HCT116 (cell line): ENCODE measurements around the gene IGLL1. TPM values are rescaled to one million over a fixed set of nuclear protein-coding genes. Genes with fewer than 3 reads are reported as not detected.

Experiments
- ATAC-seq: fragments of 200-7000 bp; cut with Tn5 transposase; 2 replicates; pipeline ENCODE4 v1.9.1; 2020; ENCODE audit warnings: mild to moderate bottlenecking, moderate library complexity
- BruUV-seq: library from RNA; stranded (reverse); fragments of 400-500 nt; replicated peaks from 2 replicates; lab custom pipeline; 2021; lab: Mats Ljungman, UMichigan
- CTCF ChIA-PET: fragments of 300-600 bp; sonication (Branson Sonifier 250); formaldehyde crosslinking; loops from one replicate; lab custom pipeline; 2021; ENCODE audit warnings: antibody characterized with exemption; lab: Charles Lee
- POLR2A ChIA-PET: fragments of 300-600, 350-600 bp; sonication (Branson Sonifier 250); formaldehyde crosslinking; loops from one replicate; lab custom pipeline; 2021; ENCODE audit warnings: antibody characterized with exemption; lab: Charles Lee
- RAD21 ChIA-PET, 2 experiments: fragments of 300-600 bp; sonication (Branson Sonifier 250); formaldehyde crosslinking; loops; one replicate each; lab custom pipeline; 2023; ENCODE audit warnings: low total read pairs in 2 of 2; ENCODE audit not compliant: uncharacterized antibody in 2 of 2, unreplicated experiment in 2 of 2, low non-redundant PET in 1 of 2; lab: Charles Lee
- DNase-seq: peaks from one replicate; pipeline ENCODE4 v3.0.0-alpha.2; 2010; ENCODE audit warnings: low read depth, low spot score
- H2AFZ ChIP-seq: fragments of 200-600 bp; shearing (Covaris generic), sonication (generic); 2 replicates; pipeline ENCODE4 v1.6.1; 2017; ENCODE audit warnings: low read depth, mixed run types, mixed read lengths, antibody characterized with exemption, low read length; ENCODE audit not compliant: poor library complexity, severe bottlenecking
- H3K27ac ChIP-seq: 2 replicates; pipeline ENCODE4 v1.5.1; 2012; ENCODE audit warnings: low read depth, low read length
- H3K27me3 ChIP-seq: fragments of 200-600 bp; sonication (generic); 2 replicates; pipeline ENCODE4 v1.6.1; 2016; ENCODE audit warnings: mixed run types, low read length, mixed read lengths; ENCODE audit not compliant: insufficient read depth
- H3K36me3 ChIP-seq, 2 experiments: fragments of 200-500 bp in 1 of 2; fragments of 200-600 bp in 1 of 2; sonication (Bioruptor generic) in 1 of 2; sonication (generic) in 1 of 2; 2 replicates each; pipeline versions ENCODE4 v1.5.1 to v1.6.1; 2014 to 2016; ENCODE audit warnings: low read length in 2 of 2, inconsistent platforms in 1 of 2, mixed read lengths in 1 of 2, mixed run types in 1 of 2; ENCODE audit not compliant: insufficient read depth in 2 of 2, control insufficient read depth in 1 of 2
- H3K4me1 ChIP-seq, 2 experiments: fragments of 200-600 bp in 1 of 2; sonication (generic) in 1 of 2; 2 replicates each; pipeline versions ENCODE4 v1.5.1 to v1.6.1; 2012 to 2017; ENCODE audit warnings: low read length in 2 of 2, inconsistent platforms in 1 of 2, mild to moderate bottlenecking in 1 of 2, mixed read lengths in 1 of 2, mixed run types in 1 of 2, moderate library complexity in 1 of 2; ENCODE audit not compliant: insufficient read depth in 2 of 2, control insufficient read depth in 1 of 2
- H3K4me2 ChIP-seq: fragments of 200-600 bp; sonication (generic); 2 replicates; pipeline ENCODE4 v1.6.1; 2017; ENCODE audit warnings: mixed run types, low read length, mixed read lengths
- H3K4me3 ChIP-seq, 2 experiments: fragments of 200-600 bp in 1 of 2; sonication (generic) in 1 of 2; replicated peaks in 1 of 2; 2 replicates each; pipeline ENCODE4 v1.5.1; 2011 to 2016; ENCODE audit warnings: low read length in 2 of 2, control low read depth in 1 of 2, low read depth in 1 of 2, mild to moderate bottlenecking in 1 of 2, mixed read lengths in 1 of 2, mixed run types in 1 of 2
- H3K79me2 ChIP-seq: fragments of 200-600 bp; sonication (generic); 2 replicates; pipeline ENCODE4 v1.6.1; 2017; ENCODE audit warnings: mild to moderate bottlenecking, mixed run types, low read length, moderate library complexity, mixed read lengths; ENCODE audit not compliant: insufficient read depth
- H3K9ac ChIP-seq: fragments of 200-600 bp; sonication (generic); 2 replicates; pipeline ENCODE4 v1.6.1; 2016; ENCODE audit warnings: low read length, mixed read lengths
- H3K9me2 ChIP-seq: fragments of 200-600 bp; sonication (generic), shearing (Covaris generic); 2 replicates; pipeline ENCODE4 v1.6.1; 2017; ENCODE audit warnings: mixed run types, mild to moderate bottlenecking, moderate library complexity; ENCODE audit not compliant: insufficient read depth
- H3K9me3 ChIP-seq, 2 experiments: fragments of 200-500 bp in 1 of 2; fragments of 200-600 bp in 1 of 2; sonication (Bioruptor generic) in 1 of 2; sonication (generic) in 1 of 2; 2 replicates each; pipeline ENCODE4 v1.6.1; 2014 to 2017; ENCODE audit warnings: low read length in 2 of 2, mixed read lengths in 2 of 2, inconsistent platforms in 1 of 2, low read depth in 1 of 2, mild to moderate bottlenecking in 1 of 2, mixed run types in 1 of 2, moderate library complexity in 1 of 2; ENCODE audit not compliant: control insufficient read depth in 1 of 2, insufficient read depth in 1 of 2
- H4K20me1 ChIP-seq: fragments of 200-600 bp; sonication (generic), shearing (Covaris generic); 2 replicates; pipeline ENCODE4 v1.6.1; 2017; ENCODE audit warnings: mixed run types, mild to moderate bottlenecking, moderate library complexity; ENCODE audit not compliant: insufficient read depth
- CBX3 ChIP-seq: IDR thresholded peaks from 2 replicates; pipeline ENCODE4 v1.6.1; 2012; ENCODE audit warnings: low read depth
- CEBPB ChIP-seq: IDR thresholded peaks from 2 replicates; pipeline ENCODE4 v1.6.1; 2012; ENCODE audit warnings: low read depth
- CTCF ChIP-seq, 3 experiments: fragments of 200-600 bp in 1 of 3; sonication (generic) in 1 of 3; IDR thresholded peaks in 2 of 3; conservative IDR thresholded peaks in 1 of 3; 2 replicates each; pipeline ENCODE4 v1.5.1; 2012 to 2017; ENCODE audit warnings: low read depth in 2 of 3, low read length in 2 of 3, antibody characterized with exemption in 1 of 3, borderline replicate concordance in 1 of 3, control low read depth in 1 of 3, mild to moderate bottlenecking in 1 of 3, mixed read lengths in 1 of 3, mixed run types in 1 of 3, moderate library complexity in 1 of 3; ENCODE audit not compliant: insufficient read depth in 1 of 3
- EGR1 ChIP-seq: IDR thresholded peaks from 2 replicates; pipeline ENCODE4 v1.6.1; 2012; ENCODE audit warnings: low read depth
- ELF1 ChIP-seq: IDR thresholded peaks from 2 replicates; pipeline ENCODE4 v1.6.1; 2012; ENCODE audit warnings: low read depth, borderline replicate concordance
- EZH2 ChIP-seq: fragments of 200-600 bp; sonication (generic); IDR thresholded peaks from 2 replicates; pipeline ENCODE4 v1.6.1; 2017; ENCODE audit warnings: antibody characterized with exemption, mixed run types
- EZH2phosphoT487 ChIP-seq: fragments of 200-600 bp; IDR thresholded peaks from 2 replicates; pipeline ENCODE4 v1.6.1; 2018; ENCODE audit warnings: antibody characterized with exemption, borderline replicate concordance
- FOSL1 ChIP-seq: IDR thresholded peaks from 2 replicates; pipeline ENCODE4 v1.6.1; 2012; ENCODE audit warnings: low read depth
- MAX ChIP-seq: IDR thresholded peaks from 2 replicates; pipeline ENCODE4 v1.6.1; 2012
- POLR2A ChIP-seq: IDR thresholded peaks from 2 replicates; pipeline ENCODE4 v1.7.0; 2011; ENCODE audit warnings: borderline replicate concordance; ENCODE audit not compliant: insufficient read depth, insufficient read length; ENCODE audit errors: extremely low read depth
- SIN3A ChIP-seq: IDR thresholded peaks from 2 replicates; pipeline ENCODE4 v1.6.1; 2012; ENCODE audit warnings: low read depth
- SP1 ChIP-seq: IDR thresholded peaks from 2 replicates; pipeline ENCODE4 v1.6.1; 2012; ENCODE audit warnings: low read depth
- SRF ChIP-seq: IDR thresholded peaks from 2 replicates; pipeline ENCODE4 v1.6.1; 2012; ENCODE audit warnings: low read depth
- YY1 ChIP-seq: IDR thresholded peaks from 2 replicates; pipeline ENCODE4 v1.6.1; 2011; ENCODE audit warnings: low read length, low read depth, moderate library complexity, mild to moderate bottlenecking; ENCODE audit not compliant: insufficient replicate concordance; ENCODE audit errors: extremely low read depth
- ZFX ChIP-seq: fragments of 450-650 bp; IDR thresholded peaks from 2 replicates; pipeline ENCODE4 v1.6.1; 2017
- ZNF274 ChIP-seq: fragments of 200-500 bp; sonication (Bioruptor generic); IDR thresholded peaks from 2 replicates; pipeline ENCODE4 v1.6.1; 2014; ENCODE audit warnings: mild to moderate bottlenecking, low read depth, low read length, inconsistent platforms
- intact Hi-C: fragments of 100-400 bp; cut with micrococcal nuclease; formaldehyde crosslinking; loops from 2 replicates; pipeline ENCODE4 v1.10.0; 2022
- total RNA-seq: library from RNA; stranded (reverse); gene quantifications from one replicate; pipeline ENCODE4 v1.2.1, GENCODE V29; 2021; ENCODE audit not compliant: unreplicated experiment

Gene IGLL1
- total RNA-seq, 1 experiment from 2014 or later: not detected

- Histone ChIP-seq H3K79me2 (no peaks in the 10 kb centered on the region), H3K4me1 (no peaks in the 10 kb centered on the region), H3K27me3 (no peaks in the 10 kb centered on the region)
- no peak for ATAC-seq
- TF ChIP-seq ZFX: no peak
- no peak for TF ChIP-seq EZH2
- TF ChIP-seq EGR1: no peak
- no peak for TF ChIP-seq ELF1
- TF ChIP-seq MAX: no peak
- TF ChIP-seq CBX3: no peak
- TF ChIP-seq POLR2A: no peak
- no peak for TF ChIP-seq CEBPB
- no peak for TF ChIP-seq SRF
- no peak for TF ChIP-seq YY1
- no peak for TF ChIP-seq CTCF (IDR thresholded peaks at IDR 0.05 in 2 of 3, conservative IDR thresholded peaks at IDR 0.05 in 1 of 3; ENCODE audit: borderline replicate concordance in 1 of 3, insufficient read depth in 1 of 3, low read depth in 2 of 3, low read length in 2 of 3)
- no peak for TF ChIP-seq FOSL1
- no peak for TF ChIP-seq EZH2phosphoT487
- no peak for TF ChIP-seq SIN3A
- TF ChIP-seq ZNF274: no peak
- TF ChIP-seq SP1: no peak
- TF ChIP-seq, all 23 proteins: peak for 0
- no peak overlapping the region for H3K9ac ChIP-seq
- no peaks in the 10 kb centered on the region for H3K9me2 ChIP-seq
- intact Hi-C loops: no loop called here
- DNase-seq: no peak
- ChIA-PET CTCF (interaction anchor here (1.3 kb wide), 1 partner anchor 11 kb away, joined by 3 read pairs; no protein-coding TSS in a partner anchor), RAD21 (no interaction called here), POLR2A (no interaction called here)
- H3K36me3 ChIP-seq: no peaks in the 10 kb centered on the region
- no peak overlapping the region for H3K27ac ChIP-seq
- no peak overlapping the region for H3K4me2 ChIP-seq
- H2AFZ ChIP-seq: no peak overlapping the region
- no peak overlapping the region for H3K4me3 ChIP-seq
- no TSS peak for BruUV-seq
- H4K20me1 ChIP-seq: no peaks in the 10 kb centered on the region
- no peaks in the 10 kb centered on the region for H3K9me3 ChIP-seq
Observed at GRCh38 chr22:23580576-23581259, 628 bp upstream of the IGLL1 start.
